Central memory CD8-positive, alpha-beta T cell (primary cell): ENCODE data around the gene GCH1.

ENCODE experiments used
- ATAC-seq: fragments of 150-1000 bp; cut with Tn5 transposase; replicated peaks from 2 replicates; pipeline ENCODE4 v1.10.0; 2022; ENCODE audit warnings: mild to moderate bottlenecking, moderate FRiP score, moderate number of reproducible peaks; ENCODE audit not compliant: poor library complexity, severe bottlenecking; ENCODE audit errors: extremely low read depth
- DNase-seq, 2 donors: peaks; one replicate each; pipeline ENCODE4 v3.0.0; 2021; ENCODE audit warnings: low spot score in 2 of 2
- H3K27ac Mint-ChIP-seq: one replicate; pipeline ENCODE4 v1.8.0; 2022; ENCODE audit warnings: low read depth, mild to moderate bottlenecking, moderate library complexity, mixed read lengths
- H3K27me3 Mint-ChIP-seq: one replicate; pipeline ENCODE4 v1.8.0; 2022; ENCODE audit warnings: mixed read lengths
- H3K36me3 Mint-ChIP-seq: one replicate; pipeline ENCODE4 v1.8.0; 2022; ENCODE audit warnings: mild to moderate bottlenecking, moderate library complexity, mixed read lengths; ENCODE audit not compliant: insufficient read depth
- H3K4me1 Mint-ChIP-seq: one replicate; pipeline ENCODE4 v1.8.0; 2022; ENCODE audit warnings: mixed read lengths
- H3K4me3 Mint-ChIP-seq: one replicate; pipeline ENCODE4 v1.8.0; 2022; ENCODE audit warnings: mild to moderate bottlenecking, moderate library complexity, mixed read lengths
- H3K9me3 Mint-ChIP-seq: one replicate; pipeline ENCODE4 v1.8.0; 2022; ENCODE audit warnings: mixed read lengths

GCH1 gene

GRCh38 chr14:54852215-54852614 is 50.4 kb downstream of the GCH1 start:
- H3K4me1 Mint-ChIP-seq, result peaks cover 24% of the 10 kb centered on the region
- DNase-seq (no peak), ATAC-seq (no peak)
- no peak overlapping the region for H3K27ac Mint-ChIP-seq
- no peak overlapping the region for H3K4me3 Mint-ChIP-seq
- H3K9me3 Mint-ChIP-seq, result no peaks in the 10 kb centered on the region
- no peaks in the 10 kb centered on the region for H3K27me3 Mint-ChIP-seq
- H3K36me3 Mint-ChIP-seq, result peaks cover 10% of the 10 kb centered on the region

DNA sequence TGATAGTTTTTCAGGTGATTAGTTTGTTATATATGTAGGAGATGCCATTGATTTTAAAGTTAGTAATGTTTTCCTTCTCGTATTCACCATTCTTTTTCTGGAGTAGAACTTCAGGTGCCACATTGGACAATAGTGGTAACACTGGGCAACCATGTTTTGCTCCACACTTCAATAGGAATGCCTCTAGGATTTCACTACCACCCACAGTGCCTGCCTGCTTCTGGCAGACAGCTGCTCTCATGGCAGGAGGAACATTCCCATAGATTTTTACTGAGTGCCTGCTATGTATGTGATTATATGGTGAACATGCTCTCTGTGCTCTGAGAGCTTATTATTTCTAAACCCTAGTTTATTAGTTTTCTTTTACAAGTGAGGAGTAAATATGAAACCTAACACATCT is 53.7 kb downstream of the GCH1 start:
- H3K27ac Mint-ChIP-seq, result no peak overlapping the region
- DNase-seq (no peak), ATAC-seq (no peak)
- no peaks in the 10 kb centered on the region for H3K9me3 Mint-ChIP-seq
- H3K4me3 Mint-ChIP-seq, result no peak overlapping the region
- no peaks in the 10 kb centered on the region for H3K27me3 Mint-ChIP-seq
- peaks cover 18% of the 10 kb centered on the region for H3K36me3 Mint-ChIP-seq
- H3K4me1 Mint-ChIP-seq, result peaks cover 16% of the 10 kb centered on the region

GRCh38 chr14:54845641-54846040 is 57.0 kb downstream of the GCH1 start:
- Mint-ChIP-seq H3K27ac (no peak overlapping the region), H3K9me3 (no peaks in the 10 kb centered on the region), H3K36me3 (peaks cover 26% of the 10 kb centered on the region), H3K27me3 (no peaks in the 10 kb centered on the region), H3K4me3 (no peak overlapping the region), H3K4me1 (peaks cover 14% of the 10 kb centered on the region)
- ATAC-seq (no peak), DNase-seq (no peak)

- H3K4me1 Mint-ChIP-seq, result peaks cover 9% of the 10 kb centered on the region
- no peaks in the 10 kb centered on the region for H3K27me3 Mint-ChIP-seq
- no peaks in the 10 kb centered on the region for H3K9me3 Mint-ChIP-seq
- no peak overlapping the region for H3K27ac Mint-ChIP-seq
- H3K36me3 Mint-ChIP-seq, result peaks cover 28% of the 10 kb centered on the region
- H3K4me3 Mint-ChIP-seq, result no peak overlapping the region
- no peak for ATAC-seq
- DNase-seq, result no peak
Measured at GRCh38 chr14:54844479-54844878, 58.1 kb downstream of the GCH1 start.

DNA sequence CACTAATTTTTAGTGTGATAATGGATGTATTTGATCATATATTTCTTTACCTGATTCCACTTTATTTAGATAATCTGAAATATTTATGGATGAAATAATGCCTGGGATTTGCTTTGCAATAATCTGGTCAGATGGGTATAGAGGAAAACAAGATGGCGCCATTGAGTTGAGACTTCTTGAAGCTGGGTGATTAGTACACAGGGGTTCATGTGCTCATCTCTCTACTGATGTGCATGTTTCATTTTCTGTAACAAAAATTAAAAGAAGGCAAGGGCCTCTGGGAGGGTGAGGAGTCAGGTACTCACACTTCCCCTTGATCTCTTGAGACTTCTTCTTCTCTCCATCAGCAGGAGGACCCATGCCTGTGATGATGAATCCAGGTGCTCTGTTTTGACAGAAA is 61.8 kb downstream of the GCH1 start:
- Mint-ChIP-seq H3K36me3 (peaks cover 26% of the 10 kb centered on the region), H3K9me3 (no peaks in the 10 kb centered on the region), H3K27ac (no peak overlapping the region), H3K4me1 (no peaks in the 10 kb centered on the region), H3K4me3 (no peak overlapping the region), H3K27me3 (no peaks in the 10 kb centered on the region)
- DNase-seq (no peak), ATAC-seq (no peak)

DNA sequence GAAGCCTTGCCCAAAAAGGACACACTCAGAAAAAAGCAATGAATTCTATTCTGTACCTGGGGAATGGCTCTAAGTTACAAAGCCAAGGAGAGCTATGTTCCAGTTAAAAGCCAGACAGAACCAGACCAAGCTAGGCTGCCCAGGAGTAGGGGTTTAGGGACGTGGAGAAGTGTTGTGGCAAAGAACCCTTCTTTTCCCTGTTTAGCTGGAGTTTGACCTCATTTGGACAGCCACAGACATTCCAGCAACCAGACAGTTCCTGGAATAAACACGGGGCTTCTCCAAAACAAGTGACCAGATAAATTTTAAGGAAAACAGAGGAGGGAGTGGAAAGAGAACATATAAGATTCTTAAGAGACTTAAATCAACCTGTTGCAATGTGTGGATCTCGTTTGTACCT is 62.3 kb downstream of the GCH1 start:
- Mint-ChIP-seq H3K27ac (no peak overlapping the region), H3K4me1 (no peaks in the 10 kb centered on the region), H3K4me3 (no peak overlapping the region), H3K27me3 (no peaks in the 10 kb centered on the region), H3K9me3 (no peaks in the 10 kb centered on the region), H3K36me3 (peaks cover 26% of the 10 kb centered on the region)
- no peak for DNase-seq
- no peak for ATAC-seq

- Mint-ChIP-seq H3K4me3 (no peak overlapping the region), H3K4me1 (no peaks in the 10 kb centered on the region), H3K9me3 (no peaks in the 10 kb centered on the region), H3K27ac (no peak overlapping the region), H3K36me3 (peaks cover 25% of the 10 kb centered on the region), H3K27me3 (no peaks in the 10 kb centered on the region)
- DNase-seq, result no peak
- ATAC-seq, result no peak
Measured at GRCh38 chr14:54839701-54840119, 62.9 kb downstream of the GCH1 start.

DNA sequence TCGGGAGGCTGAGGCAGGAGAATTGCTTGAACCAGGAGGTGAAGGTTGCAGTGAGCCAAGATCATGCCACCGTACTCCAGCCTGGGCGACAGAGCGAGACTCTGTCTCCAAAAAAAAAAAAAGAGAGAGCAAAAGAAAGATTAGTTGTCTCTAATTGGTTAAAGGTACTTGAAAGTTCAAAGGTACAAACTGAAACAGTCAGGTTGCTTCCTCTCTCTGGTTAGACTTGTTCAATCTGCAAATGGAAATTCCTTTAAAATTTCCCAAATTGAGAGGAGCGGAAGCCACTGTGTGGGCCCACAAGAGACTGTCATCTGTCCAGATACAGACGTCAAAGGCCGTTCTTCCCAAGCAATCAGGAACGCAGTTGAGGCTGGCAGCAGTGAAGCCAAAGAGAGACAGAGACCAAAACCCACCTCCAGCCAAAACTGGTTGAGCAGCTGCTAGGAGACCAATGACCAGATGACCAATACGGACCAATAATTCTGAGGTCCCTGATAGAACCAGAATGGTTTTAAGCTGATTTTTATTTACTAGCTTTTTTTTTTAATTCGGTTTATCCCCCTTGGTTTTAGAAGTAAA is 63.6 kb downstream of the GCH1 start:
- ATAC-seq, result no peak

DNA sequence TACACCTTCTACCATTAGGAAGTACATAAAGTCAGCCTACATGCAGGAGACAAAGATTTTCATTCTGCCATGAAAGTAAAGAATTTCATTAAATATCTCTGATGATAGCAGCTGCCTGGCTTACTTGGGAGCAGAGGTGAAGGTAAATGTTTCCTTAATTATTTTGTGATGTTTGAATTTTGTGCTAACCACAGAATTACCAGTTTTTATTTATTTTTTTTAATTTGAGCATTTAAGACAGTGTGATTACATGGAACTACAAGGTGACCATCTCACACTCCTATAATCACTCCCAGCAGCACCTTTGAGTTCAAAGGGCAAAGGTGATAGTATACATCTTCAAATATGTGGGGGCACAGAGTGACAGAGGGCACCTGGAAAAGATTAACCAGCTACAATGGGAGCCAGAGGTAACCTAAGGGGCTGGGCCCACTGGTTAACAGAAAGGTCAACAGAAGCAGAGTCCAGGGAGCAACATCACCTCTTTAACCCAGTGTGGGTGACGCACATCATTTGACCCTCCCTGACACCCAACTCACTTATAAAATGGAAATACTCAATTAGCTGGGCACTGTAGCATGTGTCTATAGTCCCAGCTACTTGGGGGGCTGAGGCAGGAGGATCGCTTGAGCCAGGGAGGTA is 65.0 kb downstream of the GCH1 start:
- Mint-ChIP-seq H3K4me3 (no peak overlapping the region), H3K27me3 (no peaks in the 10 kb centered on the region), H3K4me1 (no peaks in the 10 kb centered on the region), H3K9me3 (no peaks in the 10 kb centered on the region), H3K36me3 (peaks cover 23% of the 10 kb centered on the region), H3K27ac (no peak overlapping the region)
- no peak for DNase-seq
- no peak for ATAC-seq

More for the DNA sequence above, 63.6 kb downstream of the GCH1 start:
- no peaks in the 10 kb centered on the region for H3K4me1 Mint-ChIP-seq
- peaks cover 23% of the 10 kb centered on the region for H3K36me3 Mint-ChIP-seq
- H3K4me3 Mint-ChIP-seq, result no peak overlapping the region
- no peaks in the 10 kb centered on the region for H3K9me3 Mint-ChIP-seq
- no peak overlapping the region for H3K27ac Mint-ChIP-seq
- no peak for DNase-seq
- no peaks in the 10 kb centered on the region for H3K27me3 Mint-ChIP-seq

- Mint-ChIP-seq H3K4me1 (no peaks in the 10 kb centered on the region), H3K27me3 (no peaks in the 10 kb centered on the region), H3K27ac (no peak overlapping the region), H3K4me3 (no peak overlapping the region), H3K36me3 (peaks cover 19% of the 10 kb centered on the region), H3K9me3 (no peaks in the 10 kb centered on the region)
- no peak for ATAC-seq
- no peak for DNase-seq
Measured at GRCh38 chr14:54836231-54836630, 66.4 kb downstream of the GCH1 start.

DNA sequence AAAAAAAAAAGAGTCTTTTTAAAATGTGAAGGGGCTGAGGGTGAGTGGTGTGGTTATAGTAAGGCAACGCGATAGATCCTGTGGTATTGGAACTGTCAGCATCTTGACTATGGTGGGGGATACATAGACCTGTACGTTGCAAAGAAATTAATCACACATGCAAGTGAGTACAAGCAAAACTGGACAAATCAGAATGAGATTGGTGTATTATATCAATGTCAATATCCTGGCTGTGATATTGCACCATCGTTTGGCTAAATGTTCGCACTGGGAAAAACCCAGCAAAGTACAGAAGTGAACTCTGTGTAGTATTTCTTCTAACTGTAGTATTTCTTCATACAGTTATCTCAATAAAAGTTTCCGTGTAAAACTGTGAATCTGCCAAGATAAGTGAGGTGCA is 67.9 kb downstream of the GCH1 start:
- DNase-seq (no peak), ATAC-seq (no peak)
- H3K27me3 Mint-ChIP-seq, result no peaks in the 10 kb centered on the region
- H3K27ac Mint-ChIP-seq, result no peak overlapping the region
- H3K36me3 Mint-ChIP-seq, result peaks cover 10% of the 10 kb centered on the region
- no peaks in the 10 kb centered on the region for H3K4me1 Mint-ChIP-seq
- no peak overlapping the region for H3K4me3 Mint-ChIP-seq
- H3K9me3 Mint-ChIP-seq, result no peaks in the 10 kb centered on the region

DNA sequence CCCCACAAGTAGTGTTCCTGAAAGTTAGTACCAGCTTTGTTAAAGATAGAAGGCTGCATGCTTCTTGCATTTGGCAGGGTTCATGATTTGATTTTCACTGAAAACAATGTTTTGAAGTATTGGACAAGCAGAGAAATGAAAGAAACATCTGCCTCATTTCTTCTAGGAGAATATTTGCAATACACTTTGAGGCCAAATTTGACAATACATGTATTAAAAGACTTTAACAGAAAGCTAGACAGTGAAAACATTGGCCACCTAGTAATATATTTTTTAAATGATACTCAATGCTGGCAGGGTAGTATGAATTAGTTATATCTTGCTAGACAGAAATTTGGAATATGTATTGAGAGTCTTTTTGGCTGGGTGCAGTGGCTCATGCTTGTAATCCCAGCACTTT is 68.5 kb downstream of the GCH1 start:
- Mint-ChIP-seq H3K9me3 (no peaks in the 10 kb centered on the region), H3K36me3 (peaks cover 8% of the 10 kb centered on the region), H3K4me3 (no peak overlapping the region), H3K27me3 (no peaks in the 10 kb centered on the region), H3K4me1 (no peaks in the 10 kb centered on the region), H3K27ac (no peak overlapping the region)
- ATAC-seq, result no peak
- no peak for DNase-seq

DNA sequence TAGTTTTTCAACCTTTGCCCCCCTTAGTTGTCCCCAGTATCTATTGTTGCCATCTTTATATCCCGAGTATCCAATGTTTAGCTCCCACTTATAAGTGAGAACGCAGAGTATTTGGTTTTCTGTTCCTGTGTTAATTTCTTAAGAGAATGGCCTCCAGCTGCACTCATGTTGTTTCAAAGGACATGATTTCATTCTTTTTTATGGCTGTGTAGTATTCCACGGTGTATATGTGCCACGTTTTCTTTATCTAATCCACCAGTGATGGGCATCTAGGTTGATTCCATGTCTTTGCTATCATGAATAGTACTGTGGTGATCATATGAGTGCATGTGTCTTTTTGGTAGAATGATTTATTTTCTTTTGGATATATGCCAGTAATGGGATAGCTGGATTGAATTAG is 72.0 kb downstream of the GCH1 start:
- Mint-ChIP-seq H3K36me3 (no peaks in the 10 kb centered on the region), H3K4me1 (no peaks in the 10 kb centered on the region), H3K9me3 (peaks cover 10% of the 10 kb centered on the region), H3K27ac (no peak overlapping the region), H3K27me3 (no peaks in the 10 kb centered on the region), H3K4me3 (no peak overlapping the region)
- DNase-seq (no peak), ATAC-seq (no peak)
